Ascending aorta (tissue), 1 donor: Measurements from ENCODE around the gene MACF1. TPM values are rescaled to one million over a fixed set of nuclear protein-coding genes. Genes with fewer than 3 reads are reported as not detected.

Experiments used
- total RNA-seq: library from RNA; depleted of rRNA; stranded (reverse); fragments of >200 nt; gene quantifications from one replicate; pipeline ENCODE4 v1.1.0, GENCODE V29; 2016

MACF1 gene
- total RNA-seq, 1 donor from 2014 or later: 279 TPM

Other genes starting within 250 kb of the MACF1 start
- 29.6 TPM for gene AKIRIN1, start 213.4 kb upstream of the MACF1 start, total RNA-seq
- gene NDUFS5, start 178.3 kb upstream of the MACF1 start, total RNA-seq: 194 TPM